HepG2 (cell line): ENCODE measurements around the gene CADPS. TPM values are rescaled to one million over a fixed set of nuclear protein-coding genes. Genes with fewer than 3 reads are reported as not detected.

ENCODE experiments used
- ATAC-seq: fragments of 200-7000 bp; cut with Tn5 transposase; 3 replicates; pipeline ENCODE4 v1.9.1; 2020; ENCODE audit warnings: mild to moderate bottlenecking, moderate library complexity
- BruUV-seq: library from RNA; stranded (reverse); fragments of 400-500 nt; replicated peaks from 2 replicates; lab custom pipeline; 2021; lab: Mats Ljungman, UMichigan
- CTCF ChIA-PET: fragments of 300-600 bp; formaldehyde crosslinking; extraction: SDS; loops from one replicate; lab custom pipeline; 2021; ENCODE audit warnings: low total read pairs, inconsistent platforms, low intra/inter-chr PET ratio; lab: Yijun Ruan, JAX
- POLR2A ChIA-PET: fragments of 350-600 bp; sonication (Branson Sonifier 250); formaldehyde crosslinking; loops from one replicate; lab custom pipeline; 2020; ENCODE audit warnings: antibody characterized with exemption, inconsistent platforms; lab: Yijun Ruan, JAX
- DNase-seq: peaks from one replicate; pipeline ENCODE4 v3.0.0-alpha.2; 2015; ENCODE audit warnings: low spot score
- FAIRE-seq: peaks from 3 replicates; lab custom pipeline; 2011; peaks lifted over from hg19 to GRCh38; lab: Jason Lieb, UNC
- H2AFZ ChIP-seq: one replicate; pipeline ENCODE4 v1.6.1; 2011; ENCODE audit warnings: low read length, inconsistent platforms
- H3K27ac ChIP-seq: fragments of 300-600 bp; 3 replicates; pipeline ENCODE4 v1.8.0; 2011; ENCODE audit warnings: mixed run types, mild to moderate bottlenecking, mixed read lengths, low read length, inconsistent platforms; ENCODE audit not compliant: insufficient read depth; ENCODE audit errors: extremely low read length
- H3K27me3 ChIP-seq, 2 experiments: fragments of 200-600 bp in 1 of 2; 2 replicates in 1 of 2; 3 replicates in 1 of 2; pipeline versions ENCODE4 v1.6.0 to v1.8.0; 2011; ENCODE audit warnings: low read length in 2 of 2, mild to moderate bottlenecking in 2 of 2, moderate library complexity in 2 of 2, inconsistent platforms in 1 of 2; ENCODE audit not compliant: insufficient read depth in 2 of 2, control insufficient read depth in 1 of 2
- H3K36me3 ChIP-seq, 2 experiments: fragments of 200-600 bp in 1 of 2; replicated peaks in 1 of 2; 2 replicates in 1 of 2; 3 replicates in 1 of 2; pipeline versions ENCODE4 v1.5.1 to v1.8.0; 2011; ENCODE audit warnings: low read length in 2 of 2, inconsistent platforms in 1 of 2; ENCODE audit not compliant: insufficient read depth in 2 of 2, control insufficient read depth in 1 of 2
- H3K4me1 ChIP-seq: 2 replicates; pipeline ENCODE4 v1.5.1; 2012; ENCODE audit warnings: low read length, inconsistent platforms; ENCODE audit not compliant: insufficient read depth
- H3K4me2 ChIP-seq: 2 replicates; pipeline ENCODE4 v1.6.0; 2011; ENCODE audit warnings: low read depth, low read length, inconsistent platforms
- H3K4me3 ChIP-seq, 3 experiments: fragments of 200-600 bp in 1 of 3; sonication (generic), shearing (Covaris generic) in 1 of 3; replicated peaks in 1 of 3; 2 replicates each; pipeline ENCODE4 v1.5.1; 2011 to 2016; ENCODE audit warnings: low read length in 3 of 3, inconsistent platforms in 2 of 3, low read depth in 2 of 3, mild to moderate bottlenecking in 2 of 3, control low read depth in 1 of 3, mixed read lengths in 1 of 3; ENCODE audit not compliant: insufficient read depth in 1 of 3
- H3K79me2 ChIP-seq: one replicate; pipeline ENCODE4 v1.6.1; 2011; ENCODE audit warnings: low read length, inconsistent platforms; ENCODE audit not compliant: insufficient read depth
- H3K9ac ChIP-seq: 2 replicates; pipeline ENCODE4 v1.6.0; 2011; ENCODE audit warnings: mild to moderate bottlenecking, low read depth, low read length, inconsistent platforms; ENCODE audit not compliant: insufficient read depth
- H3K9me3 ChIP-seq: 2 replicates; pipeline ENCODE4 v1.5.1; 2012; ENCODE audit warnings: mild to moderate bottlenecking, low read length
- H4K20me1 ChIP-seq: 2 replicates; pipeline ENCODE4 v1.6.0; 2011; ENCODE audit warnings: inconsistent platforms, mild to moderate bottlenecking, low read length, moderate library complexity; ENCODE audit not compliant: insufficient read depth
- ATF4 ChIP-seq, 2 experiments: fragments of 450-650 bp in 1 of 2; sonication (generic) in 1 of 2; formaldehyde crosslinking; IDR thresholded peaks; 2 replicates each; pipeline versions ENCODE4 v1.5.0 to v1.8.0; 2020 to 2022; ENCODE audit warnings: mild to moderate bottlenecking in 1 of 2, missing genetic modification reagents in 1 of 2
- CREB1 ChIP-seq, 2 experiments: fragments of 450-650 bp in 1 of 2; IDR thresholded peaks; 2 replicates each; pipeline ENCODE4 v1.6.1; 2016 to 2017; ENCODE audit warnings: control low read depth in 1 of 2, mild to moderate bottlenecking in 1 of 2, missing compliant biosample characterization in 1 of 2, missing genetic modification characterization in 1 of 2
- FOXC1 ChIP-seq: sonication (generic); formaldehyde crosslinking; IDR thresholded peaks from 2 replicates; pipeline ENCODE4 v1.8.0; 2022; ENCODE audit warnings: mild to moderate bottlenecking, missing genetic modification reagents, borderline replicate concordance
- FOXP1 ChIP-seq, 2 experiments: fragments of 450-650 bp in 1 of 2; IDR thresholded peaks; 2 replicates each; pipeline ENCODE4 v1.6.1; 2017 to 2018; ENCODE audit warnings: antibody characterized with exemption in 1 of 2
- GABPA ChIP-seq, 2 experiments: IDR thresholded peaks; 2 replicates each; pipeline ENCODE4 v1.6.1; 2011 to 2016; ENCODE audit warnings: low read depth in 2 of 2, low read length in 1 of 2, missing biosample characterization in 1 of 2, missing genetic modification characterization in 1 of 2
- HNF4A ChIP-seq: sonication (generic); formaldehyde crosslinking; IDR thresholded peaks from 2 replicates; pipeline ENCODE4 v1.4.0; 2020; ENCODE audit warnings: missing genetic modification reagents
- IRX3 ChIP-seq: sonication (generic); formaldehyde crosslinking; IDR thresholded peaks from 2 replicates; pipeline ENCODE4 v1.8.1; 2023; ENCODE audit warnings: mild to moderate bottlenecking, low read depth, missing genetic modification reagents, borderline replicate concordance
- JUN ChIP-seq: sonication (generic); formaldehyde crosslinking; IDR thresholded peaks from 2 replicates; pipeline ENCODE4 v1.4.0; 2020; ENCODE audit warnings: mild to moderate bottlenecking, missing genetic modification reagents
- PAX8 ChIP-seq: sonication (generic); formaldehyde crosslinking; IDR thresholded peaks from 2 replicates; pipeline ENCODE4 v1.8.0; 2022; ENCODE audit warnings: mild to moderate bottlenecking, missing genetic modification reagents, borderline replicate concordance
- PLSCR1 ChIP-seq: sonication (generic); formaldehyde crosslinking; IDR thresholded peaks from 2 replicates; pipeline ENCODE4 v1.5.0; 2020; ENCODE audit warnings: missing genetic modification reagents, mild to moderate bottlenecking, borderline replicate concordance
- ZFY ChIP-seq: sonication (generic); formaldehyde crosslinking; IDR thresholded peaks from 2 replicates; pipeline ENCODE4 v1.4.0; 2020; ENCODE audit warnings: missing genetic modification reagents
- ZNF839 ChIP-seq: sonication (generic); formaldehyde crosslinking; IDR thresholded peaks from 2 replicates; pipeline ENCODE4 v1.4.0; 2020; ENCODE audit warnings: missing genetic modification reagents, mild to moderate bottlenecking, borderline replicate concordance
- WGBS: methylation state at CpG from one replicate; pipeline ENCODE4 v1.1.6; 2017; ENCODE audit warnings: low lambda C conversion rate; 5-methylcytosine and 5-hydroxymethylcytosine counted together
- in situ Hi-C: cut with HindIII; loops from 2 replicates; pipeline ENCODE4 v1.10.0; 2017; ENCODE audit warnings: low pct_unique_long_range_greater_than_20kb; ENCODE audit not compliant: extremely low pct_ligation_motif_present
- intact Hi-C: fragments of 100-400 bp; cut with micrococcal nuclease; formaldehyde crosslinking; loops from one replicate; pipeline ENCODE4 v1.10.0; 2022; ENCODE audit not compliant: unreplicated experiment
- polyA plus RNA-seq, 8 experiments: library from polyadenylated mRNA; depleted of rRNA in 3 of 8; stranded (reverse) in 7 of 8; unstranded in 1 of 8; fragments of >200 nt; fragmentation: Illumina TruSeq in 4 of 8; extraction: Trizol in 4 of 8; gene quantifications; 2 replicates each; pipeline versions ENCODE4 v1.2.1 to v1.2.3, GENCODE V29; 2011 to 2016; ENCODE audit warnings: low read depth in 4 of 8, missing spikeins in 1 of 8, mixed read lengths in 1 of 8; ENCODE audit not compliant: insufficient read depth in 1 of 8
- total RNA-seq, 5 experiments: library from RNA; depleted of rRNA; stranded (reverse); fragments of >200 nt; fragmentation: Illumina TruSeq; extraction: Trizol; gene quantifications; 2 replicates each; pipeline ENCODE4 v1.2.3, GENCODE V29; 2016; ENCODE audit warnings: low read depth in 1 of 5

Gene CADPS
- total and polyA plus RNA-seq, 2 of the 13 experiments (the other 11 are each of a cell fraction or from before 2014, with no cell fraction given) = not detected

GRCh38 chr3:62587169-62587568, 288.0 kb downstream of the CADPS start:
- FAIRE-seq = no peak
- POLR2A ChIA-PET = no interaction called here

More at GRCh38 chr3:62587169-62587568, 288.0 kb downstream of the CADPS start:
- Histone ChIP-seq H3K4me3 (no peak overlapping the region), H3K36me3 (no peaks in the 10 kb centered on the region), H2AFZ (no peak overlapping the region), H3K4me2 (no peak overlapping the region), H3K4me1 (no peaks in the 10 kb centered on the region), H3K27me3 (0 out of 5 replicates have a peak, but pooled peaks cover 0 to 4% of the 10 kb centered on the region in 2 experiments), H3K9me3 (no peaks in the 10 kb centered on the region), H4K20me1 (no peaks in the 10 kb centered on the region), H3K9ac (no peak overlapping the region), H3K27ac (no peak overlapping the region), H3K79me2 (no peaks in the 10 kb centered on the region)
- no peak for ATAC-seq
- BruUV-seq = no TSS peak
- CTCF ChIA-PET = no interaction called here
- in situ Hi-C loops (no loop called here), intact Hi-C loops (no loop called here)
- 11% methylated on average over 3 of the region's 5 CpGs for WGBS
- DNase-seq = no peak
- no peak for TF ChIP-seq IRX3 (CRISPR knock-in tag)
- TF ChIP-seq ZFY = no peak
- TF ChIP-seq ATF4 (CRISPR knock-in tag; IDR thresholded peaks at IDR 0.05) = no peak
- no peak for TF ChIP-seq CREB1 (IDR thresholded peaks at IDR 0.05)
- TF ChIP-seq CREB1 (CRISPR knock-in tag; IDR thresholded peaks at IDR 0.05) = no peak
- TF ChIP-seq FOXC1 (CRISPR knock-in tag) = no peak
- TF ChIP-seq PAX8 (CRISPR knock-in tag) = no peak
- TF ChIP-seq ZNF839 (CRISPR knock-in tag) = no peak
- TF ChIP-seq JUN (CRISPR knock-in tag) = no peak
- no peak for TF ChIP-seq GABPA (IDR thresholded peaks at IDR 0.05; ENCODE audit: low read depth, low read length)
- no peak for TF ChIP-seq GABPA (CRISPR knock-in tag; IDR thresholded peaks at IDR 0.05; ENCODE audit: low read depth)
- no peak for TF ChIP-seq HNF4A (CRISPR knock-in tag)
- TF ChIP-seq FOXP1 (IDR thresholded peaks at IDR 0.05) = no peak
- TF ChIP-seq FOXP1 (CRISPR knock-in tag; IDR thresholded peaks at IDR 0.05) = no peak
- TF ChIP-seq PLSCR1 (CRISPR knock-in tag) = no peak
